Superior temporal gyrus (tissue), 1 donor: ENCODE data around the gene ARGLU1.
A peak's percentile ranks its signal among the peaks of the same experiment; 100 is the strongest.

Experiments used
- DNase-seq: peaks from one replicate; pipeline ENCODE4 v3.0.0-alpha.2; 2016; ENCODE audit errors: extremely low spot score

ARGLU1 gene

GRCh38 chr13:106499896-106500295 lies 68.0 kb downstream of the ARGLU1 start:
- peak; percentile 61 for DNase-seq

- DNase-seq = no peak
Measured at GRCh38 chr13:106499113-106499512, 68.8 kb downstream of the ARGLU1 start.

- DNase-seq = no peak
Measured at GRCh38 chr13:106498571-106498970, 69.4 kb downstream of the ARGLU1 start.

GRCh38 chr13:106498158-106498557 lies 69.8 kb downstream of the ARGLU1 start:
- peak; percentile 79 for DNase-seq

- peak; percentile 67 for DNase-seq
Measured at GRCh38 chr13:106497079-106497478, 70.9 kb downstream of the ARGLU1 start.

- DNase-seq = peak; percentile 68
Measured at GRCh38 chr13:106496072-106496997, 71.6 kb downstream of the ARGLU1 start.

- peak; percentile 60 for DNase-seq
Measured at GRCh38 chr13:106494936-106495335, 73.0 kb downstream of the ARGLU1 start.

- DNase-seq = no peak
Measured at GRCh38 chr13:106494506-106494905, 73.4 kb downstream of the ARGLU1 start.

- DNase-seq = peak; percentile 64
Measured at GRCh38 chr13:106493533-106494220, 74.3 kb downstream of the ARGLU1 start.

- no peak for DNase-seq
Measured at GRCh38 chr13:106492588-106493475, 75.1 kb downstream of the ARGLU1 start.

GRCh38 chr13:106491928-106492587 lies 75.9 kb downstream of the ARGLU1 start:
- DNase-seq = peak; percentile 95
